PFSK-1 (cell line): ENCODE measurements around the gene EIF4B.

ENCODE experiments used
- FOXP2 ChIP-seq: optimal IDR thresholded peaks from 2 replicates; pipeline ENCODE3; 2011; ENCODE audit warnings: borderline replicate concordance, control low read depth, inconsistent platforms; ENCODE audit not compliant: insufficient read depth; ENCODE audit errors: extremely low read length, extremely low read depth
- POLR2AphosphoS5 ChIP-seq: IDR thresholded peaks from 2 replicates; pipeline ENCODE4 v1.6.1; 2012; ENCODE audit warnings: low read depth, mild to moderate bottlenecking, control low read depth, low read length, moderate library complexity
- REST ChIP-seq, 2 experiments: IDR thresholded peaks; 2 replicates each; pipeline versions ENCODE4 v1.6.1 to v1.8.0; 2011 to 2012; ENCODE audit warnings: low read depth in 2 of 2, low read length in 2 of 2, control low read depth in 1 of 2, inconsistent platforms in 1 of 2, mild to moderate bottlenecking in 1 of 2, moderate library complexity in 1 of 2; ENCODE audit not compliant: insufficient read depth in 1 of 2
- SIN3A ChIP-seq: IDR thresholded peaks from 2 replicates; pipeline ENCODE4 v1.6.1; 2012; ENCODE audit warnings: mild to moderate bottlenecking, low read length, moderate library complexity, borderline replicate concordance; ENCODE audit not compliant: insufficient read depth
- TAF1 ChIP-seq: IDR thresholded peaks from 2 replicates; pipeline ENCODE4 v1.6.1; 2012; ENCODE audit warnings: low read length, control low read depth, borderline replicate concordance; ENCODE audit not compliant: insufficient read depth

- TF ChIP-seq TAF1 (no peak), REST (IDR thresholded peaks at IDR 0.05; ENCODE audit: insufficient read depth in 1 of 2, low read depth in 2 of 2, low read length in 2 of 2) (no peak), POLR2AphosphoS5 (no peak), SIN3A (no peak), FOXP2 (no peak)
Measured at GRCh38 chr12:53082637-53083175, 76.5 kb downstream of the EIF4B start.
